ENCODE measurements around the gene TIGD6.
"Not testable (repeated sequence)": the region's sequence is repeated elsewhere in the genome, so short reads cannot be mapped to it uniquely, and the experiment has no call there.

Gene TIGD6

GRCh38 chr5:150000256-150000989 lies at the start of gene TIGD6, which contains the start of gene HMGXB3:
Gene TIGD6 (minus strand): TSS chr5:150000654. CDS start chr5:149996348, 4,306 bp downstream.
Gene HMGXB3 (plus strand): TSS chr5:150000739. CDS start chr5:150004853, 4,114 bp downstream.
- DNase-seq, result peak; percentile 89 to 92

- peak in 1 of 2 donors; percentile 46 for DNase-seq
These were observed 45.6 kb upstream of the TIGD6 start for GRCh38 chr5:150046031-150046430.

- DNase-seq, result no peak
These were observed 45.1 kb upstream of the TIGD6 start for GRCh38 chr5:150045549-150045948.

GRCh38 chr5:150044712-150045111 lies 44.3 kb upstream of the TIGD6 start:
- DNase-seq, result no peak

GRCh38 chr5:150044329-150044681 lies 43.9 kb upstream of the TIGD6 start:
- no peak for DNase-seq

DNA sequence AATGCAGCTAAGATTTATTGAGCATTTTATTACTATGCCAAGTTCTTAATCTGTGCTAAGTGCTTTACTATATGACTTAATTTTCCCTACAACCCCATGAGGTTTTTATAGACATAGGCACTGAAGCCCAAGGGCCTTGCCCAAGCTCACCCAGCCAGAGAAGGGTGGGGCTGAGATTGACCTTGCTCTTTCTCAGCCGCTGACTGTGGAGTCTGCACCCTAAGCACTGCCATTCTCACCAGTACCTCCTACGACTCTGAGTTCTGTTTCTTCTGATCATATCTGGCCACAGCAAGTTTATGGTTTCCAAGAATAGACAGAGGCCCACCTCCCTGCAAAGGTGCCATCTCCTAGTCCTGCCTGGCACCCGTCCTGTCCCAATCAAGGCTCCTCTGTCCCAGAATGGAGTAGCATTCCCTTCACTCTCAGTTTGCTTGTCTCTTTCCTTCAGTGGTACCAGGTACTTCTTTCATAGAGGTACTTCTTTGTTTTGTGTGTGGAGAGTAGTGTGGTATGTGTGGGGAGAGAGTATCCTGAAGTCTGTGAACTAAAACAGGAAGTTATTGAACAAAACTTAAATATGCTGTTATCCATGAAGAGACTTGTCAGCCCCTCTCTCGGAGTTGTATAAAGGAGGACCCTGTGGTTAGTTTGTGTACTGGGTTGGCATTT lies 43.3 kb upstream of the TIGD6 start:
- DNase-seq, result no peak

- DNase-seq, result no peak
These were observed 42.0 kb upstream of the TIGD6 start for GRCh38 chr5:150042459-150042858.

DNA sequence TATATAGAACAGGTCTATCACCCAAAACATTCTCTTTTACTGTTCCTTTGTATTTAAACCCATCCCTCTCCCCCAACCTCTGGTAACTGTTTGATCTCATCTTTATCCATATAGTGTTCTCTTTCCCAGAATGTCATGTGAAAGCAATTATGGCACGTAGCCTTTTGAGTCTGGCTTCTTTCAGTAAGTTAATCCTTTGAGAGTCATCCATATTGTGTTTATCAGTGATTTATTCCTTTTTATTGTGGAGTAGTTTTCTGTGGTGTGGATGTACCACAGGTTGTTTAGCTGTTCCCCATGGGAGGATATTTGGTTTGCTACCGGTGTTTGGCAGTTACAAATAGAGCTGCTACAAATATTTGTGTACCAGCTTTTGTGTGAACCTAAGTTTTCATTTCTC lies 38.1 kb upstream of the TIGD6 start:
- no peak for DNase-seq

- DNase-seq, result no peak
These were observed 36.1 kb upstream of the TIGD6 start for GRCh38 chr5:150036513-150036912.

DNA sequence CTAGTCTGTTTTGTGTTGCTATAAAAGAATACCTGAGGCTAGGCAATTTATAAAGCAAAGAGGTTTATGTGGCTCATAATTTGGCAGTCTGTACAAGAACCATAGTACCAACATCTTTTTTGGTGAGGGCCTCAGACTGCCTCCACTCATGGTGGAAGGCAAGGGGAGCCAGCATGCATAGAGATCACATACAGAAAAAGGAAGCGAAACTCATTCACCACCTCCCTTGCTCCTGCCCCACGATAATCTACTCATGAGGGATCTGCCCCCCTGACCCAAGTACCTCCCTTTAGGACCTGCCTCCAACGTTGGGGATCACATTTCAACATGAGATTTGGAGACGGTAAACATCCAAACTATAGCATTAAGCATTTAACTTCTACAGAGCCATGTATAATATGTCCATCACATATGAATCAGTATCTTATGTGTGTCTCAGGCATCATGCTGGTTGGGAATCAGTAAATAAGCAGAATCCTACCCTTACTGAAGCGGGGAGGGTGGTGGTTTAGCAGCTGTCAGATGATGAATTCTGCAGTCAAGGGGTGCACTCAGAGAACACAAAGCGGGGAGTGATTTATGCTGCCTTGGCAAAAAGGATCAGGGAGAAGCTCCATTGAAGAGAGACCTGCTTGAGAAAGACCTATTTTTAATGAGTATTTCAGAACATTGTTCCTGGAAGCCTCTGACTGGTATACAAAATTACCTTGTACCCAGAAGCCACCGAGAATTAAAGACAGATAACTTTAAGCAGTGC lies 34.9 kb upstream of the TIGD6 start:
- no peak for DNase-seq

DNA sequence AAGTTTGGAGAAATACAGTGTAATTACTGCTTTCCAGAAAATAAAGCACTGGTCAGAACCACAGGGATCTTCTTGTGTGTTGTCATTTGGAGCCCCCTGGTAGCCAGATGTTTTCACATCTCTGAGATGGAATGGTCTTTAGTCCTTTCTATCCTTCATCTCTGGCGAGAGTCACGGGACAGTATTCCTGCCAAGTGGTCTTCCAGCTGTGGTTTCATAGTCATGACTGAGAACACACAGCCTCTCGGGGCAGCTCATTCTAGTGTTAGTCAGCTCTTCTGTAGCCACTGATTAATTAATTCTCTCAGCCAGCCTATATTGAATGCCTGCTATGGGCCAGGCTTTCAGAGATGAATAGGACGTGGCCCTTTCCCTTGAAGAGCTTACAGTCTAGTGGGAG lies 34.2 kb upstream of the TIGD6 start:
- DNase-seq, result no peak

GRCh38 chr5:150033334-150033733 lies 32.9 kb upstream of the TIGD6 start:
- no peak for DNase-seq

DNA sequence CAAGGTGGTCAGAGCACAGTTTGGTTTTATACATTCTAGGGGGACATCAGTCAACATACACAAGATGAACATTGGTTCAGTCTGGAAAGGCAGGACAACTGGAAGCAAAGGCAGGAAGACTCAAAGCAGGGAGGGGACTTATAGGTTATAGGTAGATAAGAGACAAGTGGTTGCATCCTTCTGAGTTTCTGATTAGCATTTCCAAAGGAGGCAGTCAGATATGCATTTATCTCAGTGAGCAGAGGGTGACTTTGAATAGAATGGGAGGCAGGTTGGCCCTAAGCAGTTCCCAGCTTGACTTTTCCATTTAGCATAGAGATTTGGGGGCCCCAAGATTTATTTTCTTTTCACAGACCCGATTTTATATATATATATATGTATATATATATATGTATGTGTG lies 27.6 kb upstream of the TIGD6 start:
- DNase-seq, result not testable (repeated sequence)

DNA sequence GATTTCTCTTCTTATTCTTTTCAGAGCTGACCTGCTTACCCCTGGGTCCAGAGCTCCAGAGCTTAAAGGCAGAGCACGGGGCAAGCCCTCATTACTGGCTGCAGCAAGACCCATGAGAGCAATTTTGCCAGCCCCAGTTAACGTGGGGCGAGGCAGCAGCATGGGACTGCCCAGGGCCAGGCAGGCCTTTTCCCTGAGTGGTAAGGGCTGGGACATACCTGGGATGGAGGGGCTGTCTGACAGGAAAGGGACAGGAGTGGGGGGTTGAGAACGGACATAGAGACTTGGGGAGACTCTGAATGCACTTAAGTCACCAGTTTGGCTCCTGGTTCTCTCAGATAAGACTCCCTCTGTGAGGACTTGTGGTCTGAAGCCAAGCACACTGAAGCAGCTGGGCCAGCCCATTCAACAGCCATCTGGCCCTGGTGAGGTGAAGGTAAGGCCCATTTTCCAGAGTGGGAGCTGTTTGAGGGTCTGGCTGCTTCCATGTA lies 26.3 kb upstream of the TIGD6 start:
- no peak for DNase-seq

GRCh38 chr5:150024346-150024984 lies 24.0 kb upstream of the TIGD6 start:
- DNase-seq, result no peak

GRCh38 chr5:150023136-150023535 lies 22.7 kb upstream of the TIGD6 start:
- DNase-seq, result no peak

GRCh38 chr5:150022681-150023080 lies 22.2 kb upstream of the TIGD6 start:
- no peak for DNase-seq

GRCh38 chr5:150022158-150022531 lies 21.7 kb upstream of the TIGD6 start:
- no peak for DNase-seq

- no peak for DNase-seq
These were observed 21.2 kb upstream of the TIGD6 start for GRCh38 chr5:150021491-150022157.

DNA sequence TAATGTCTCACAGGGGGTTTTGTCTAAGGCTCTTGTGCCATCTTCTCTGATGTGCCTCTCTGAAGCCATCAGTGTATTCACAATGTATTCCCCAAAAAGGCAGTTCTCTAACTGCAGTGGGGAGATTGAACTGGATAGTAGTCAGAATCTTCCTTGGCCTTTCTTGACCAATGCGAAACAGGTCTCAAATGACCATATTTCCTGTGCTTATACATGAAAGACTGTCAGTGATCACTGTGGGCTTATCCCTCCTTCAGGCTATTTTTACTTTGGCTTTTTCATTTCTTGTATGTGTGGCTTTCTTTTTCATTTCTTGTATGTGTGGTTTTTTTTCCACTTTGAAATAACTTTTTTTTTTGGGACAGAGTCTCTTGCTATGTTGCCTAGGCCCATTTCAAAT lies 19.8 kb upstream of the TIGD6 start:
- no peak for DNase-seq

DNA sequence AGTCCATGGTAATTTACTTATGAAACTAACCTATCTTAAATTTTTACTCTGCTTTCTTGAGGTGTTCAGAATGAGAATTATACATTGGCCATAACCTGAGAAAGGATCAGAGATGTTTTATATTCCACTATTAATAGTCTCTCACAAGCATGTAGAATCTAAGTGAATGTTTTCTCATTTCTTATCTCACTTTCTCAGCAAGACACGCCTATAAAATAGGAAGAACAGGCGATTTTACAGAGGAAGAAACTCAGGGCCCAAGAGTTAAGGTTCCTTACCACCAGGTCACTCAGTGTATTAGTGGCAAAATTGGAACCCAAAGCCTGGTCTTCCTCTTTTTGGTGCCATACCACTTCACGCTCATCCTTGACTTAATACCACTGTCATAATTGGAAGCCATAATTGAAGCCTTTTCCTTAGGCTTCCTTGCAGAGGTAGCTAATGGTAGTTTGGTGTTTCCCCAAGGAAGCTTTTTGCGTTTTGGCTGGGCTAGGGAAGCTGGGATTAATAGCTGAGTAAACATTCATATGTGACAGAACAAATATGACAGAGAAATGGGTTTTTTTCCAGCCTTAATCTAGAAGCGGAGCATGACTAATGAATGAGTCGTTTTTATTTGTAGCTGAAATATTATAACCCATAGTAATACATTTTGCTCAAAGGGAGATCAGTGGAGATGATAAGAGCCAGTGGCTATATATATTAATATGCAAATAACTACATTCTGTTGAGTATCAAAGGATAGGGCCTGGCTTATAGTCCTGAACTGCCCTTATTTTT lies 17.0 kb upstream of the TIGD6 start:
- DNase-seq, result no peak

DNA sequence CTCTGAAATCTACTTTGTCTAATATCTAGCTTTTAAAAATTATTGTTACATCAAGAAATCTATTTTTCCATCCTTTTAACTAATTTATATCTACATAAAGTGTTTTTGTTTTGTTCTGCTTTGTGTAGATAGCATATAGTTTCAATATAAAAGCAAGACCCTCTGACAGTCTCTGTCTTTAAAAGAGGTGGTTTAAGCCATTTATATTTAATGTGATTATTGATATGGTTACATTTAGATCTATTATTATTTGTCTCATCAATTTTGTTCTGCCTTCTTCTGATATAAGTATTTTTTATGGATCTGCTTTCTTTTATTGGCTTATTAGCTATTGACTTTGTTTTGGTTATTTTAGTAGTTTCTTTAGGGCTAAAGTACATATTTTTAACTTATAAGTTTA lies 16.1 kb upstream of the TIGD6 start:
- no peak for DNase-seq

Measured in CD4-positive, alpha-beta T cell treated with Interleukin-1 beta for 1 hour (primary cell).